D721Med (cell line): ENCODE data around the gene GHDC.
"Not testable (repeated sequence)": the region's sequence is repeated elsewhere in the genome, so short reads cannot be mapped to it uniquely, and the experiment has no call there.

Experiments
- DNase-seq: peaks from one replicate; pipeline ENCODE4 v3.0.0; 2011; ENCODE audit warnings: low spot score; ENCODE audit not compliant: insufficient read length
- FAIRE-seq: peaks from 2 replicates; lab custom pipeline; 2011; peaks lifted over from hg19 to GRCh38; lab: Jason Lieb, UNC
- CTCF ChIP-seq: IDR thresholded peaks from 2 replicates; pipeline ENCODE4 v1.5.1; 2012; ENCODE audit warnings: mild to moderate bottlenecking, control low read depth; ENCODE audit not compliant: insufficient read depth; ENCODE audit errors: missing control alignments

The GHDC gene

GRCh38 chr17:42153919-42154742 is 40.2 kb downstream of the GHDC start:
- FAIRE-seq (no peak), DNase-seq (no peak)
- TF ChIP-seq CTCF = no peak

DNA sequence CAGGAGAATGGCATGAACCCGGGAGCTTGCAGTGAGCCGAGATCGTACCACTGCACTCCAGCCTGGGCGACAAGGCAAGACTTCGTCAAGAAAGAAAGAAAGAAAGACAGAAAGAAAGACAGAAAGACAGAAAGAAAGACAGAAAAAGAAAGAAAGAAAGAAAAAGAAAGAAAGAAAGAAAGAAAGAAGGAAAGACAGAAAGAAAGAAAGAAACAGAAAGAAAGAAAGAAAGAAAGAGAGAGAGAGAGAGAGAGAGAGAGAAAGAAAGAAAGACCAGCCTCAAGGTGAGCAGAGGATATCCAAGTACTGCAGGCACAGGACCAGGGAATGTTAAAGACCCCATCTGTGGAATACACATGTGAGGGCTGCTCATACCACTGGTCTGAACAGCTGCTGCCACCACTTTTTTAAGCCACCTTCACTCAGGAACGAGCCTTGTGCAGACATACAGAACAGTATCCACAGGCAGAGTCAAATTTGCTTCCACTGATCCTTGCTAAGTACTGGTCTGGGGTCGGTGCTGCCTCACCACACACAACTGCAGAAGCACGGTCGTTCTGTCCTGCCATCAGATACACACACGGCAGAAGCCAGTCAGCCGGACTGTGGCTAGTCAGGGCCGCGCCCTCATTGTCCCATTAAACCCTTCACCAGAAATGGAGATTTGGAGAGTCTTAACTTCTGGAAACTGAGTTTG is 47.2 kb downstream of the GHDC start:
- no peak for FAIRE-seq
- TF ChIP-seq CTCF = no peak
- DNase-seq = no peak

- DNase-seq, FAIRE-seq: not testable (repeated sequence)
Measured at GRCh38 chr17:42143138-42143537, 51.2 kb downstream of the GHDC start.

- no peak for FAIRE-seq
Measured at GRCh38 chr17:42142371-42142896, 51.9 kb downstream of the GHDC start.

GRCh38 chr17:42141382-42141781 is 52.9 kb downstream of the GHDC start:
- FAIRE-seq = no peak
- DNase-seq = no peak
- TF ChIP-seq CTCF = no peak

More at GRCh38 chr17:42142371-42142896, 51.9 kb downstream of the GHDC start:
- no peak for DNase-seq
- no peak for TF ChIP-seq CTCF

GRCh38 chr17:42140690-42141089 is 53.6 kb downstream of the GHDC start:
- DNase-seq, FAIRE-seq: not testable (repeated sequence)
